Chondrocyte (in vitro differentiated cells): ENCODE results near the gene HIRA. TPM values are rescaled to one million over a fixed set of nuclear protein-coding genes. Genes with fewer than 3 reads are reported as not detected.

Experiments
- DNase-seq: peaks from one replicate; pipeline ENCODE4 v3.0.0; 2021; ENCODE audit warnings: mixed read lengths, low spot score
- H3K27ac Mint-ChIP-seq: one replicate; pipeline ENCODE4 v1.8.0; 2021; ENCODE audit warnings: mild to moderate bottlenecking, moderate library complexity, mixed read lengths; ENCODE audit not compliant: unreplicated experiment
- H3K27me3 Mint-ChIP-seq: 2 replicates; pipeline ENCODE4 v1.8.0; 2021; ENCODE audit warnings: low read depth, mixed read lengths
- H3K36me3 Mint-ChIP-seq: 2 replicates; pipeline ENCODE4 v1.8.0; 2021; ENCODE audit warnings: low read depth, mixed read lengths
- H3K4me1 Mint-ChIP-seq: 2 replicates; pipeline ENCODE4 v1.8.0; 2021; ENCODE audit warnings: low read depth, mild to moderate bottlenecking, mixed read lengths
- H3K4me3 Mint-ChIP-seq: one replicate; pipeline ENCODE4 v1.8.0; 2021; ENCODE audit warnings: mild to moderate bottlenecking, moderate library complexity, mixed read lengths; ENCODE audit not compliant: unreplicated experiment
- H3K9me3 Mint-ChIP-seq: 2 replicates; pipeline ENCODE4 v1.8.0; 2021; ENCODE audit warnings: low read depth, mixed read lengths
- total RNA-seq: library from RNA; stranded (reverse); gene quantifications from 3 replicates; pipeline ENCODE4 v1.2.1, GENCODE V29; 2021
- TF ChIP-seq, protein P1 (sequence below): fragments of 200-600 bp; sonication (generic); IDR thresholded peaks from 2 replicates; pipeline ENCODE4 v1.5.0; 2021; ENCODE audit warnings: antibody characterized with exemption, mild to moderate bottlenecking, moderate library complexity

The HIRA gene
- total RNA-seq, 1 donor from 2014 or later: 31.8 TPM

DNA sequence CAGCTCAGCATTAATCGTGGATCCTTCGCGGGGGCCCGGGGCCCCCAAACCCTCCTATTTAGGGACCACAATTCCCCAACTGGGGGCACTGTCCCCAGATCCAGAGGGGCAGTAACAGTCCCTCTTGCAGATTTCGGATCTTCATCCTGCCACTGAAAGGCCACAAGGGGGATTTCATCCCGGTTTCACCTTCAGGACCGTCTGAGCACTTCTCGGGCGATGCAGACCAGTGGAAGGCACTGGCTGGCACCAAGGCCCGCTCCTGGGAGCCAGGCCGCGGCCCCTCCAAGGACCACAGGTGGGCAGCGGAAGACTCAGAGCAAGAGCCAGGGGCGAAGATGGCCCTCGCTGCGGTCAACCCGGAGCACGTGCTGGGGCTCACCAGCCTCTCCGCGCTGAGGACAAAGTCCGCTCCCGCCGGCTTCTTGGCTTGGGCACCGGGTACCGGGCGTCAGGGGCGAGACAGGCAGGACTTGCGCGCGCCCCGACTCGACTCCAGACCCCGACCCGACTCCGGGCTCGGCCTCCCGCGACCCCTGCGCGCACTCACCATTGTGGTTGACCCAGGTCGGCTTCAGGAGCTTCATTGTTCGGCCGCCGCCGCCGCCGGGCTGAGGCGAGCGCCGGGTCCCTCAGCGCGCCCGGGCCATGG lies 517 bp downstream of the HIRA start:
- TF ChIP-seq, protein P1, sequence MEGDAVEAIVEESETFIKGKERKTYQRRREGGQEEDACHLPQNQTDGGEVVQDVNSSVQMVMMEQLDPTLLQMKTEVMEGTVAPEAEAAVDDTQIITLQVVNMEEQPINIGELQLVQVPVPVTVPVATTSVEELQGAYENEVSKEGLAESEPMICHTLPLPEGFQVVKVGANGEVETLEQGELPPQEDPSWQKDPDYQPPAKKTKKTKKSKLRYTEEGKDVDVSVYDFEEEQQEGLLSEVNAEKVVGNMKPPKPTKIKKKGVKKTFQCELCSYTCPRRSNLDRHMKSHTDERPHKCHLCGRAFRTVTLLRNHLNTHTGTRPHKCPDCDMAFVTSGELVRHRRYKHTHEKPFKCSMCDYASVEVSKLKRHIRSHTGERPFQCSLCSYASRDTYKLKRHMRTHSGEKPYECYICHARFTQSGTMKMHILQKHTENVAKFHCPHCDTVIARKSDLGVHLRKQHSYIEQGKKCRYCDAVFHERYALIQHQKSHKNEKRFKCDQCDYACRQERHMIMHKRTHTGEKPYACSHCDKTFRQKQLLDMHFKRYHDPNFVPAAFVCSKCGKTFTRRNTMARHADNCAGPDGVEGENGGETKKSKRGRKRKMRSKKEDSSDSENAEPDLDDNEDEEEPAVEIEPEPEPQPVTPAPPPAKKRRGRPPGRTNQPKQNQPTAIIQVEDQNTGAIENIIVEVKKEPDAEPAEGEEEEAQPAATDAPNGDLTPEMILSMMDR: peak; percentile 67
- peak overlapping the region; percentile 85 for H3K27ac Mint-ChIP-seq
- H3K9me3 Mint-ChIP-seq: no peaks in the 10 kb centered on the region
- H3K36me3 Mint-ChIP-seq: peaks cover 4% of the 10 kb centered on the region
- H3K4me3 Mint-ChIP-seq: peak overlapping the region; percentile 77
- DNase-seq: no peak
- H3K27me3 Mint-ChIP-seq: no peaks in the 10 kb centered on the region
- H3K4me1 Mint-ChIP-seq: peaks cover 48% of the 10 kb centered on the region

DNA sequence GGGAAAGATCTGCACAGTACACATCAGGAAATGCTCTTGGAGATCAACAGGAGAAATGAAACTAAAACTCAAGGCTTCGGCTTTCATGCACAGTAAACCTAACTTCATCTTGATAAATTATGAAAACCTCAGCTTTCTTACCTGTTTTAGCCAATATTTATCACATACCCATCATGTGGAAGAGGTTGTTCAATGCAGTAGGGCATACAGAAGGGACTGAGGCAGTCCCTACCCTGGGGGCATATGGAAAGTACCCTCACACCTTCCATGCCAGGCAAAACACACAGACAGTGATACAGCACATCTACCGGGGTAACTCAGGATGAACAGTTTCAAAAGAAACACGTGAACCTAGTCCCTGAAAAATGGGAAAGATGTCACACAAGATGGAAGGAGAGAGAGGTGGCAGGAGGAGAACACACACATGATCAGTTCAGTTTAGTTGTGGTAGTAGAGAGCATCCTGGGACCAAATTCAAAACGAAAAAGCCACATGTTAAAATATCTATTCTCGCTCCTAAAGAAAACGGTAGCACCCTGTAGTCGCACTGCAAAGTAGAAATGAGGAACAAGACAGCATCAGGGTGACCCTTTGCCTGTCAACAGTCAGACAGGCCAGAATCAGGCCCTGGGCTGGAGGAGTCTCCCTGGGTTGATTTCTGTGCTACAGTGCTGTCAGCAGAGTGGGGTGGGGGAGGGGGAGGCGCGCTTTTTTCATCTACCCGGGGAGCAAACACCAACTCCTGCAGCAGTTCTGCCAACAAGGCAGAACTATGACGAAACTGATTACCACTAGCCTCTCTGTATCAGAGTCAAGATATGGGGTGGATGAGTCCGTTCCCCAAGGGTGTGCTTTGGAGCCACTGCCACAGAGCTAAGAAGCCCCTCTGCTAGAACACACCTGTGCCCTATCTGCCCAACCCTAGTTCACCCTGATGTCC lies 1.3 kb downstream of the HIRA start:
- H3K27me3 Mint-ChIP-seq: no peaks in the 10 kb centered on the region
- peaks cover 1% of the 10 kb centered on the region for H3K36me3 Mint-ChIP-seq
- no peak for DNase-seq
- H3K4me3 Mint-ChIP-seq: peak overlapping the region; percentile 77
- no peaks in the 10 kb centered on the region for H3K9me3 Mint-ChIP-seq
- H3K27ac Mint-ChIP-seq: peak overlapping the region; percentile 85
- TF ChIP-seq, protein P1: no peak
- peaks cover 51% of the 10 kb centered on the region for H3K4me1 Mint-ChIP-seq

DNA sequence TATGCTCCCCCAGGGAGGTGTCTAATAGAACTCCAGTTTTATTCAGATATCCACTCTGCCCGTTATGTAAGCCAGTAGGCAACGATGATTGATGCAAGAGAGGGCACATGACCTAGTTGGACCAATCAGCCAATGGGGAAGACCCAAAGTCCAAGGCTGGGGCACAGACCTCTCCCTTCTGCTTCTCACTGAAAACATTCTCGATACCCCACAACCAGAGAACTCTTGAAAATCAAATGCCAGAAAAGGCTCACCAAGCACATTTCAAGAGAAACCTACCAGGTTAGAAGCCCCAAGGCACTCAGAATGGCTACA lies 7.4 kb downstream of the HIRA start:
- H3K27me3 Mint-ChIP-seq: no peaks in the 10 kb centered on the region
- no peaks in the 10 kb centered on the region for H3K9me3 Mint-ChIP-seq
- H3K4me1 Mint-ChIP-seq: peaks cover 41% of the 10 kb centered on the region
- TF ChIP-seq, protein P1: no peak
- H3K36me3 Mint-ChIP-seq: peaks cover 1% of the 10 kb centered on the region
- DNase-seq: no peak
- H3K27ac Mint-ChIP-seq: no peak overlapping the region
- H3K4me3 Mint-ChIP-seq: no peak overlapping the region

DNA sequence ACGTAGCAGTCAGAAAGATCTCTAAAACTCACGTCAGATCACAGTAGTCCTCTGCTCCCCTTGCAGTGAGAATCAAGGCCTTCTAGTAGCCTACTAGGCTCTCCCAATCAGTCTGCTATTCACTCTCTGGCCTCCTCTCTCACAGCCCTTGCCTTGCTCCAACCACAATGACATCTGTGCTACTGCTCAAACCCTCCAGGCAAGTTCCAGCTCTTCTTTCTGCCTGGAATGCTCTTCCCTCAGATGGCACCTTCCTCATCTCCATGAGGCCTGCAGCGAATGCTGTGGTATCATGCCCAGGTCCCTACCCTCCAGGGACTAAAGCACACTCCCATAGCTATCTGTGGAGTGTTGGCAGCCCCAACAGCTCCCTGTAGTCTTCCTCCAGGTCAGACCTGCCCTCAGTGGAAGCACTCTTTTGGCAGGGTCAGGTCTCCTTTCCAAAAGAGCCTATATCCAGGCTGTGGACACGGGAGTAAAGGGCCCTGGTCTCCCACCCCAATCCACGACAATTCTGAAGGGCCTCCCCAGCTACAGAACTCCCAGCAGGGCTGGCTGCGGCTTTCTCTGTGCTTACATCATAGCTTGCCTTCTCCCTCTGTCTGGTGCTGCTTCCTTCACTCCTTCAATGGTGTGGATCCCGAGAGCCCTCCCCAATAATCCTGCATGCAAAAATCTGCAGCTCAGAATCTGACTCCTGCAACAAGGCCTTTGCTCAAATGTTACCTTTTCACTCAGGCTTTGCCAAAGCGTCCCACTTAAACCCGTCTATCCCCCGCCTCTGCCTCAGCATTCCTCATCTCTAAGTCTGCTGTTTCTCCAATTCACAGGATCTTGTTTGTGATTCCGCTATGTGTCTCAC lies 8.9 kb downstream of the HIRA start:
- Mint-ChIP-seq H3K27me3 (no peaks in the 10 kb centered on the region), H3K36me3 (no peaks in the 10 kb centered on the region), H3K9me3 (no peaks in the 10 kb centered on the region), H3K4me1 (peaks cover 30% of the 10 kb centered on the region), H3K27ac (peak overlapping the region; percentile 81), H3K4me3 (no peak overlapping the region)
- no peak for DNase-seq
- TF ChIP-seq, protein P1: no peak

DNA sequence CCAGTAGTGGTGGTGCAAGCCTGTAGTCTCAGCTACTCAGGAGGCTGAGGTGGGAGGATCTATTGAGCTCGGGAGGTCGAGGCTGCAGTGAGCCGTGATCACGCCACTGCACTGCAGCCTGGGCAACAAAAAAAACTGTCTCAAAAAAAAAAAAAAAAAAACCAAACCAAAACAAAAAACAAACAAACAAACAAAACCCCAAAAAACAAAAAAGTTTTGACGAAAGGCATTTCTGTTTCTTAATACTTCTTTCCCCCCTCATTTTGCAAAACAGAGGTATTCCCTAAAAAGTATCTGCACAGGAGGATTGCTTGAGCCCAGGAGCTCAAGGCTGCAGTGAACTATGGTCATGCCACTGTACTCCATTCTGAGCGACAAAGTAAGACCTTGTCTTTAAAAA lies 11.2 kb downstream of the HIRA start:
- H3K27ac Mint-ChIP-seq: no peak overlapping the region
- H3K36me3 Mint-ChIP-seq: peaks cover 1% of the 10 kb centered on the region
- TF ChIP-seq, protein P1: no peak
- H3K4me1 Mint-ChIP-seq: peaks cover 26% of the 10 kb centered on the region
- H3K9me3 Mint-ChIP-seq: no peaks in the 10 kb centered on the region
- H3K27me3 Mint-ChIP-seq: no peaks in the 10 kb centered on the region
- H3K4me3 Mint-ChIP-seq: no peak overlapping the region
- no peak for DNase-seq
